HepG2 (cell line): ENCODE measurements around the gene PLOD3. TPM values are rescaled to one million over a fixed set of nuclear protein-coding genes. Genes with fewer than 3 reads are reported as not detected.
A peak's percentile ranks its signal among the peaks of the same experiment; 100 is the strongest.

Source experiments
- ATAC-seq: fragments of 200-7000 bp; cut with Tn5 transposase; 3 replicates; pipeline ENCODE4 v1.9.1; 2020; ENCODE audit warnings: mild to moderate bottlenecking, moderate library complexity
- BruUV-seq: library from RNA; stranded (reverse); fragments of 400-500 nt; replicated peaks from 2 replicates; lab custom pipeline; 2021; lab: Mats Ljungman, UMichigan
- CTCF ChIA-PET: fragments of 300-600 bp; formaldehyde crosslinking; extraction: SDS; loops from one replicate; lab custom pipeline; 2021; ENCODE audit warnings: low total read pairs, inconsistent platforms, low intra/inter-chr PET ratio; lab: Yijun Ruan, JAX
- POLR2A ChIA-PET: fragments of 350-600 bp; sonication (Branson Sonifier 250); formaldehyde crosslinking; loops from one replicate; lab custom pipeline; 2020; ENCODE audit warnings: antibody characterized with exemption, inconsistent platforms; lab: Yijun Ruan, JAX
- DNase-seq: peaks from one replicate; pipeline ENCODE4 v3.0.0-alpha.2; 2015; ENCODE audit warnings: low spot score
- FAIRE-seq: peaks from 3 replicates; lab custom pipeline; 2011; peaks lifted over from hg19 to GRCh38; lab: Jason Lieb, UNC
- H2AFZ ChIP-seq: one replicate; pipeline ENCODE4 v1.6.1; 2011; ENCODE audit warnings: low read length, inconsistent platforms
- H3K27ac ChIP-seq: fragments of 300-600 bp; 3 replicates; pipeline ENCODE4 v1.8.0; 2011; ENCODE audit warnings: mixed run types, mild to moderate bottlenecking, mixed read lengths, low read length, inconsistent platforms; ENCODE audit not compliant: insufficient read depth; ENCODE audit errors: extremely low read length
- H3K27me3 ChIP-seq, 2 experiments: fragments of 200-600 bp in 1 of 2; 2 replicates in 1 of 2; 3 replicates in 1 of 2; pipeline versions ENCODE4 v1.6.0 to v1.8.0; 2011; ENCODE audit warnings: low read length in 2 of 2, mild to moderate bottlenecking in 2 of 2, moderate library complexity in 2 of 2, inconsistent platforms in 1 of 2; ENCODE audit not compliant: insufficient read depth in 2 of 2, control insufficient read depth in 1 of 2
- H3K36me3 ChIP-seq, 2 experiments: fragments of 200-600 bp in 1 of 2; replicated peaks in 1 of 2; 2 replicates in 1 of 2; 3 replicates in 1 of 2; pipeline versions ENCODE4 v1.5.1 to v1.8.0; 2011; ENCODE audit warnings: low read length in 2 of 2, inconsistent platforms in 1 of 2; ENCODE audit not compliant: insufficient read depth in 2 of 2, control insufficient read depth in 1 of 2
- H3K4me1 ChIP-seq: 2 replicates; pipeline ENCODE4 v1.5.1; 2012; ENCODE audit warnings: low read length, inconsistent platforms; ENCODE audit not compliant: insufficient read depth
- H3K4me2 ChIP-seq: 2 replicates; pipeline ENCODE4 v1.6.0; 2011; ENCODE audit warnings: low read depth, low read length, inconsistent platforms
- H3K4me3 ChIP-seq, 3 experiments: fragments of 200-600 bp in 1 of 3; sonication (generic), shearing (Covaris generic) in 1 of 3; replicated peaks in 1 of 3; 2 replicates each; pipeline ENCODE4 v1.5.1; 2011 to 2016; ENCODE audit warnings: low read length in 3 of 3, inconsistent platforms in 2 of 3, low read depth in 2 of 3, mild to moderate bottlenecking in 2 of 3, control low read depth in 1 of 3, mixed read lengths in 1 of 3; ENCODE audit not compliant: insufficient read depth in 1 of 3
- H3K79me2 ChIP-seq: one replicate; pipeline ENCODE4 v1.6.1; 2011; ENCODE audit warnings: low read length, inconsistent platforms; ENCODE audit not compliant: insufficient read depth
- H3K9ac ChIP-seq: 2 replicates; pipeline ENCODE4 v1.6.0; 2011; ENCODE audit warnings: mild to moderate bottlenecking, low read depth, low read length, inconsistent platforms; ENCODE audit not compliant: insufficient read depth
- H3K9me3 ChIP-seq: 2 replicates; pipeline ENCODE4 v1.5.1; 2012; ENCODE audit warnings: mild to moderate bottlenecking, low read length
- H4K20me1 ChIP-seq: 2 replicates; pipeline ENCODE4 v1.6.0; 2011; ENCODE audit warnings: inconsistent platforms, mild to moderate bottlenecking, low read length, moderate library complexity; ENCODE audit not compliant: insufficient read depth
- ASH2L ChIP-seq: fragments of 300-600, 200-600 bp; sonication (generic); IDR thresholded peaks from 2 replicates; pipeline ENCODE4 v1.7.0; 2017; ENCODE audit warnings: low read depth, mild to moderate bottlenecking, moderate library complexity, mixed read lengths, low read length; ENCODE audit not compliant: insufficient read length
- CBX5 ChIP-seq: sonication (generic); formaldehyde crosslinking; IDR thresholded peaks from 2 replicates; pipeline ENCODE4 v1.4.0; 2020; ENCODE audit warnings: missing genetic modification reagents, borderline replicate concordance
- GABPA ChIP-seq, 2 experiments: IDR thresholded peaks; 2 replicates each; pipeline ENCODE4 v1.6.1; 2011 to 2016; ENCODE audit warnings: low read depth in 2 of 2, low read length in 1 of 2, missing biosample characterization in 1 of 2, missing genetic modification characterization in 1 of 2
- GABPB1 ChIP-seq: IDR thresholded peaks from 2 replicates; pipeline ENCODE4 v1.6.1; 2016; ENCODE audit warnings: mild to moderate bottlenecking, missing genetic modification reagents, moderate library complexity, missing compliant biosample characterization
- HNRNPK ChIP-seq: fragments of 200-400 bp; formaldehyde crosslinking; IDR thresholded peaks from 2 replicates; pipeline ENCODE4 v1.6.1; 2018; ENCODE audit warnings: low read length, low read depth, moderate library complexity, mild to moderate bottlenecking; ENCODE audit not compliant: poor library complexity, severe bottlenecking
- HNRNPLL ChIP-seq: fragments of 200-400 bp; formaldehyde crosslinking; IDR thresholded peaks from 2 replicates; pipeline ENCODE4 v1.6.1; 2017; ENCODE audit warnings: mild to moderate bottlenecking, low read depth, low read length; ENCODE audit not compliant: poor library complexity, severe bottlenecking
- KDM2A ChIP-seq: sonication (generic); formaldehyde crosslinking; IDR thresholded peaks from 2 replicates; pipeline ENCODE4 v1.4.0; 2020; ENCODE audit warnings: low read depth, missing genetic modification reagents, borderline replicate concordance
- MYC ChIP-seq: sonication (generic); formaldehyde crosslinking; IDR thresholded peaks from 2 replicates; pipeline ENCODE4 v1.9.0; 2021; ENCODE audit warnings: missing genetic modification reagents, borderline replicate concordance
- PCBP1 ChIP-seq: fragments of 200-400 bp; formaldehyde crosslinking; IDR thresholded peaks from 2 replicates; pipeline ENCODE4 v1.6.1; 2017; ENCODE audit warnings: mild to moderate bottlenecking, low read depth, low read length, borderline replicate concordance
- TAF15 ChIP-seq: fragments of 200-400 bp; formaldehyde crosslinking; IDR thresholded peaks from one replicate; pipeline ENCODE4 v1.6.1; 2018; ENCODE audit warnings: mild to moderate bottlenecking, low read depth, low read length; ENCODE audit not compliant: poor library complexity, severe bottlenecking
- TEAD3 ChIP-seq: optimal IDR thresholded peaks from 2 replicates; pipeline ENCODE3; 2016; ENCODE audit warnings: borderline replicate concordance
- ZNF253 ChIP-seq: sonication (generic); formaldehyde crosslinking; IDR thresholded peaks from 2 replicates; pipeline ENCODE4 v1.8.0; 2022; ENCODE audit warnings: mild to moderate bottlenecking, missing genetic modification reagents, borderline replicate concordance
- ZNF263 ChIP-seq: sonication (generic); formaldehyde crosslinking; IDR thresholded peaks from 2 replicates; pipeline ENCODE4 v1.4.0; 2020; ENCODE audit warnings: missing genetic modification reagents
- WGBS: methylation state at CpG from one replicate; pipeline ENCODE4 v1.1.6; 2017; ENCODE audit warnings: low lambda C conversion rate; 5-methylcytosine and 5-hydroxymethylcytosine counted together
- in situ Hi-C: cut with HindIII; loops from 2 replicates; pipeline ENCODE4 v1.10.0; 2017; ENCODE audit warnings: low pct_unique_long_range_greater_than_20kb; ENCODE audit not compliant: extremely low pct_ligation_motif_present
- intact Hi-C: fragments of 100-400 bp; cut with micrococcal nuclease; formaldehyde crosslinking; loops from one replicate; pipeline ENCODE4 v1.10.0; 2022; ENCODE audit not compliant: unreplicated experiment
- polyA plus RNA-seq, 8 experiments: library from polyadenylated mRNA; depleted of rRNA in 3 of 8; stranded (reverse) in 7 of 8; unstranded in 1 of 8; fragments of >200 nt; fragmentation: Illumina TruSeq in 4 of 8; extraction: Trizol in 4 of 8; gene quantifications; 2 replicates each; pipeline versions ENCODE4 v1.2.1 to v1.2.3, GENCODE V29; 2011 to 2016; ENCODE audit warnings: low read depth in 4 of 8, missing spikeins in 1 of 8, mixed read lengths in 1 of 8; ENCODE audit not compliant: insufficient read depth in 1 of 8
- total RNA-seq, 5 experiments: library from RNA; depleted of rRNA; stranded (reverse); fragments of >200 nt; fragmentation: Illumina TruSeq; extraction: Trizol; gene quantifications; 2 replicates each; pipeline ENCODE4 v1.2.3, GENCODE V29; 2016; ENCODE audit warnings: low read depth in 1 of 5
- TF ChIP-seq, protein P1 (sequence below): sonication (generic); formaldehyde crosslinking; IDR thresholded peaks from 2 replicates; pipeline ENCODE4 v1.5.0; 2020; ENCODE audit warnings: mild to moderate bottlenecking, missing genetic modification reagents
- TF ChIP-seq, protein P2 (sequence below): sonication (generic); formaldehyde crosslinking; IDR thresholded peaks from 2 replicates; pipeline ENCODE4 v1.4.0; 2020; ENCODE audit warnings: missing genetic modification reagents
- TF ChIP-seq, protein P3 (sequence below): sonication (generic); formaldehyde crosslinking; IDR thresholded peaks from 2 replicates; pipeline ENCODE4 v1.5.0; 2020; ENCODE audit warnings: mild to moderate bottlenecking, low read depth, missing genetic modification reagents, borderline replicate concordance

Gene PLOD3
- total and polyA plus RNA-seq, 2 of the 13 experiments (the other 11 are each of a cell fraction or from before 2014, with no cell fraction given): 65.8 to 67.4 TPM

DNA sequence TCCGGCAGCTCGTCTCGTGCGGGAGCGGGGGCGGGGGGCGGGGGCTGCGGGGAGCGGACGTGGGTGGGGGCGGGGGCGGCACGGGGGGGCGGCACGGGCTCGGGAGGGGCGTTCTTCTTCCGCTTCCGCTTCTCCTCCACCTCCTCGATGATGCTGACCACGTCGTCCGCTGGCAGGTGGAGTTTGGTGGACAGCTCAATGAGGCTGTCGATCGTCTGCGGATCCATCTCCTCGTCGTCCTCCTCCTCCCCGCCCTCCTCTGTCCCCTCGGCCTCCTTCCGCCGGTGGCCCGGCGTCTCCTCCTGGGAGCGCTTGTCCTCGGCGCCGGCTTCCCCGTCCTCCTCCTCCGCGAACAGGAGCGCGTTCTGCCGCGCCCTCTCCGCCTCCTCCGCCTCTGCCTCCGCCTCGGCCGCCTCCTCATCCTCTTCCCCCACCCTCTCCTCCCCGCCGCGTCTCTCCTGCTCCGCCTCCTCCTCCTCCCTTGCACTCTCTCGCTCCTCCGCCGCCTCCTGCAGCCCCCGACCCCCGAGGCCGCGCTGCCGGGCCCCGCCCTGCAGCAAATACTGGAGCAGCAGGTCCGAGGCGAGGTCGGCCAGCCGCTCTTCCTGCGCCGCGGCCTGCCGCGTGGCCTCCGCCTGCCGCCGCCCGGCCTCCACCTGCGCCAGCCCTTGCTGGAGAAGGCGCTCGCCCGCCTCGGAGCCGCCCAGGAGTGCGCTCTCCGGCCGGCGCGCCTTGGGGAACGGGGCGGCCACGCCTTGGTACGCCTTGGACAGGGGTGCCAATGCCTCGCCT lies 53.9 kb downstream of the PLOD3 start:
- Histone ChIP-seq H3K9ac (no peak overlapping the region), H2AFZ (no peak overlapping the region), H3K9me3 (no peaks in the 10 kb centered on the region), H3K36me3 (peaks cover 0 to 2% of the 10 kb centered on the region in 2 experiments; a peak in 3 of 5 replicates), H3K4me1 (peaks cover 37% of the 10 kb centered on the region), H4K20me1 (peaks cover 9% of the 10 kb centered on the region; the same call in 1 of the 2 replicates), H3K27me3 (peaks cover 0 to 35% of the 10 kb centered on the region in 2 experiments; a peak in 4 of 5 replicates), H3K4me2 (peak overlapping the region; percentile 69), H3K27ac (no peak overlapping the region), H3K79me2 (no peaks in the 10 kb centered on the region), H3K4me3 (peak overlapping the region in 2 of 3 experiments; percentile 34 to 64; a peak in 3 of 6 replicates)
- CTCF ChIA-PET: no interaction called here
- POLR2A ChIA-PET: no interaction called here
- no TSS peak for BruUV-seq
- intact Hi-C loops: no loop called here
- in situ Hi-C loops: no loop called here
- DNase-seq (no peak), ATAC-seq (peak; percentile 8; the same call in 2 of the 3 replicates), FAIRE-seq (no peak)
- WGBS: 3% methylated on average over 33 of the region's 92 CpGs
- TF ChIP-seq ASH2L (no peak), GABPA (IDR thresholded peaks at IDR 0.05; ENCODE audit: low read depth, low read length) (peak; percentile 29; the same call in 1 of the 2 replicates), GABPA (CRISPR knock-in tag; IDR thresholded peaks at IDR 0.05; ENCODE audit: low read depth) (no peak), PCBP1 (0 out of 2 replicates have a peak, but pooled peaks have one; percentile 47), GABPB1 (CRISPR knock-in tag) (peak; percentile 36; the same call in 1 of the 2 replicates), ZNF253 (CRISPR knock-in tag) (0 out of 2 replicates have a peak, but pooled peaks have one; percentile 41), ZNF263 (peak; percentile 65), TAF15 (peak; percentile 68), KDM2A (CRISPR knock-in tag) (peak; percentile 38; the same call in 1 of the 2 replicates), TEAD3 (no peak), CBX5 (CRISPR knock-in tag) (no peak), HNRNPK (peak; percentile 8), MYC (0 out of 2 replicates have a peak, but pooled peaks have one; percentile 2), HNRNPLL (peak; percentile 41)
- TF ChIP-seq, protein P1, sequence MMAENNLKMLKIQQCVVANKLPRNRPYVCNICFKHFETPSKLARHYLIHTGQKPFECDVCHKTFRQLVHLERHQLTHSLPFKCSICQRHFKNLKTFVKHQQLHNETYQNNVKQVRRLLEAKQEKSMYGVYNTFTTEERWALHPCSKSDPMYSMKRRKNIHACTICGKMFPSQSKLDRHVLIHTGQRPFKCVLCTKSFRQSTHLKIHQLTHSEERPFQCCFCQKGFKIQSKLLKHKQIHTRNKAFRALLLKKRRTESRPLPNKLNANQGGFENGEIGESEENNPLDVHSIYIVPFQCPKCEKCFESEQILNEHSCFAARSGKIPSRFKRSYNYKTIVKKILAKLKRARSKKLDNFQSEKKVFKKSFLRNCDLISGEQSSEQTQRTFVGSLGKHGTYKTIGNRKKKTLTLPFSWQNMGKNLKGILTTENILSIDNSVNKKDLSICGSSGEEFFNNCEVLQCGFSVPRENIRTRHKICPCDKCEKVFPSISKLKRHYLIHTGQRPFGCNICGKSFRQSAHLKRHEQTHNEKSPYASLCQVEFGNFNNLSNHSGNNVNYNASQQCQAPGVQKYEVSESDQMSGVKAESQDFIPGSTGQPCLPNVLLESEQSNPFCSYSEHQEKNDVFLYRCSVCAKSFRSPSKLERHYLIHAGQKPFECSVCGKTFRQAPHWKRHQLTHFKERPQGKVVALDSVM (CRISPR knock-in tag): peak; percentile 62
- TF ChIP-seq, protein P2, sequence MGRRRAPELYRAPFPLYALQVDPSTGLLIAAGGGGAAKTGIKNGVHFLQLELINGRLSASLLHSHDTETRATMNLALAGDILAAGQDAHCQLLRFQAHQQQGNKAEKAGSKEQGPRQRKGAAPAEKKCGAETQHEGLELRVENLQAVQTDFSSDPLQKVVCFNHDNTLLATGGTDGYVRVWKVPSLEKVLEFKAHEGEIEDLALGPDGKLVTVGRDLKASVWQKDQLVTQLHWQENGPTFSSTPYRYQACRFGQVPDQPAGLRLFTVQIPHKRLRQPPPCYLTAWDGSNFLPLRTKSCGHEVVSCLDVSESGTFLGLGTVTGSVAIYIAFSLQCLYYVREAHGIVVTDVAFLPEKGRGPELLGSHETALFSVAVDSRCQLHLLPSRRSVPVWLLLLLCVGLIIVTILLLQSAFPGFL (CRISPR knock-in tag): no peak
- TF ChIP-seq, protein P3, sequence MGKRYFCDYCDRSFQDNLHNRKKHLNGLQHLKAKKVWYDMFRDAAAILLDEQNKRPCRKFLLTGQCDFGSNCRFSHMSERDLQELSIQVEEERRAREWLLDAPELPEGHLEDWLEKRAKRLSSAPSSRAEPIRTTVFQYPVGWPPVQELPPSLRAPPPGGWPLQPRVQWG (CRISPR knock-in tag): no peak
